MM.1S (cell line): ENCODE results near the gene MFNG.

ENCODE experiments used
- DNase-seq: peaks from one replicate; pipeline ENCODE4 v3.0.0-alpha.2; 2015
- H2AFZ ChIP-seq: fragments of 300-600 bp; sonication (generic); 2 replicates; pipeline ENCODE4 v1.6.0; 2016; ENCODE audit warnings: antibody characterized with exemption, low read length
- H3F3A ChIP-seq: fragments of 300-600 bp; sonication (generic); 2 replicates; pipeline ENCODE4 v1.6.1; 2016; ENCODE audit warnings: mild to moderate bottlenecking, antibody characterized with exemption, low read length, moderate library complexity, mixed read lengths; ENCODE audit not compliant: insufficient read depth
- H3K27ac ChIP-seq: fragments of 300-600 bp; sonication (generic); 2 replicates; pipeline ENCODE4 v1.5.1; 2016; ENCODE audit warnings: mild to moderate bottlenecking, low read length
- H3K27me3 ChIP-seq: fragments of 300-600 bp; sonication (generic); replicated peaks from 2 replicates; pipeline ENCODE4 v1.6.0; 2016; ENCODE audit warnings: low read length; ENCODE audit not compliant: insufficient read depth
- H3K36me3 ChIP-seq: fragments of 300-600 bp; sonication (generic); replicated peaks from 2 replicates; pipeline ENCODE4 v1.6.1; 2016; ENCODE audit warnings: mild to moderate bottlenecking, low read length, mixed read lengths; ENCODE audit not compliant: insufficient read depth
- H3K4me1 ChIP-seq: fragments of 300-600 bp; sonication (generic); 2 replicates; pipeline ENCODE4 v1.6.1; 2016; ENCODE audit warnings: low read length, mixed read lengths
- H3K4me2 ChIP-seq: fragments of 300-600 bp; sonication (generic); 2 replicates; pipeline ENCODE4 v1.6.0; 2016; ENCODE audit warnings: low read depth, low read length
- H3K4me3 ChIP-seq: fragments of 300-600 bp; sonication (generic); 2 replicates; pipeline ENCODE4 v1.5.1; 2016; ENCODE audit warnings: low read length, mixed read lengths
- H3K79me2 ChIP-seq: fragments of 300-600 bp; sonication (generic); 2 replicates; pipeline ENCODE4 v1.6.1; 2016; ENCODE audit warnings: mixed run types, low read length, mixed read lengths
- H3K9ac ChIP-seq: fragments of 300-600 bp; sonication (generic); 2 replicates; pipeline ENCODE4 v1.6.1; 2016; ENCODE audit warnings: low read length, mixed read lengths
- H3K9me2 ChIP-seq: fragments of 300-600 bp; sonication (generic); replicated peaks from 2 replicates; pipeline ENCODE4 v1.6.1; 2016; ENCODE audit warnings: mild to moderate bottlenecking, low read length, mixed read lengths; ENCODE audit not compliant: insufficient read depth
- H3K9me3 ChIP-seq: fragments of 300-600 bp; sonication (generic); replicated peaks from 2 replicates; pipeline ENCODE4 v1.6.1; 2016; ENCODE audit warnings: mild to moderate bottlenecking, low read length, mixed read lengths; ENCODE audit not compliant: insufficient read depth
- H4K20me1 ChIP-seq: fragments of 300-600 bp; sonication (generic); 2 replicates; pipeline ENCODE4 v1.6.1; 2016; ENCODE audit warnings: mild to moderate bottlenecking, low read length, moderate library complexity, mixed read lengths; ENCODE audit not compliant: insufficient read depth
- EZH2 ChIP-seq: fragments of 300-600 bp; sonication (generic); optimal IDR thresholded peaks from 2 replicates; pipeline ENCODE3; 2017; ENCODE audit warnings: low read depth, mild to moderate bottlenecking, antibody characterized with exemption, low read length, mixed read lengths
- EZH2phosphoT487 ChIP-seq: fragments of 300-600 bp; sonication (generic); IDR thresholded peaks from 2 replicates; pipeline ENCODE4 v1.6.1; 2018; ENCODE audit warnings: antibody characterized with exemption, low read length
- TF ChIP-seq, protein P1 (sequence below): fragments of 300-600 bp; sonication (generic); IDR thresholded peaks from 2 replicates; pipeline ENCODE4 v1.5.1; 2016; ENCODE audit warnings: antibody characterized with exemption, low read length, mixed read lengths

MFNG gene

DNA sequence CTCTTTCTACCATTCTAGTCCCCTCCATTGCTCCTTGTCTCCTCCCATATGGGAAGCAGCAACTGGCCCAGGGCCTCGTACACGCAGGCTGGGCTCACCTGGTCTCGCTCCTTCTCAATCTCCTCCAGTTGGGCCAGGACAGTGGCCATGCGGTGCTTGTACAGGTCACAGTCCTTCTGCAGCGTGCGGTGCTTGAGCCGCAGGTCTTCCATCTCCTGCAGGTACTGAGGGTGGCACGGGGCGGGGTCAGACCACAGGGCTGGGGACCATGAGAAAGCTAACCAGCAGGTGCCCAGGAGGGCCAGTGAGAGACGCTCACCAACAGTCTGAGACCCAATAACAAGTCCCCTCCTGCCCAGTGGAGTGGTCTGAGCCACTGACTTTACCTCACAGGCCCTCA is 21.5 kb upstream of the MFNG start:
- Histone ChIP-seq H3K36me3 (no peaks in the 10 kb centered on the region), H3K9ac (no peak overlapping the region), H4K20me1 (no peaks in the 10 kb centered on the region), H3K4me1 (no peaks in the 10 kb centered on the region), H3K4me2 (no peak overlapping the region), H3K4me3 (no peak overlapping the region), H3K27me3 (peaks cover 35% of the 10 kb centered on the region), H2AFZ (no peak overlapping the region), H3K9me3 (no peaks in the 10 kb centered on the region), H3K79me2 (no peaks in the 10 kb centered on the region), H3K27ac (no peak overlapping the region), H3F3A (no peaks in the 10 kb centered on the region), H3K9me2 (no peaks in the 10 kb centered on the region)
- no peak for DNase-seq
- TF ChIP-seq, protein P1, sequence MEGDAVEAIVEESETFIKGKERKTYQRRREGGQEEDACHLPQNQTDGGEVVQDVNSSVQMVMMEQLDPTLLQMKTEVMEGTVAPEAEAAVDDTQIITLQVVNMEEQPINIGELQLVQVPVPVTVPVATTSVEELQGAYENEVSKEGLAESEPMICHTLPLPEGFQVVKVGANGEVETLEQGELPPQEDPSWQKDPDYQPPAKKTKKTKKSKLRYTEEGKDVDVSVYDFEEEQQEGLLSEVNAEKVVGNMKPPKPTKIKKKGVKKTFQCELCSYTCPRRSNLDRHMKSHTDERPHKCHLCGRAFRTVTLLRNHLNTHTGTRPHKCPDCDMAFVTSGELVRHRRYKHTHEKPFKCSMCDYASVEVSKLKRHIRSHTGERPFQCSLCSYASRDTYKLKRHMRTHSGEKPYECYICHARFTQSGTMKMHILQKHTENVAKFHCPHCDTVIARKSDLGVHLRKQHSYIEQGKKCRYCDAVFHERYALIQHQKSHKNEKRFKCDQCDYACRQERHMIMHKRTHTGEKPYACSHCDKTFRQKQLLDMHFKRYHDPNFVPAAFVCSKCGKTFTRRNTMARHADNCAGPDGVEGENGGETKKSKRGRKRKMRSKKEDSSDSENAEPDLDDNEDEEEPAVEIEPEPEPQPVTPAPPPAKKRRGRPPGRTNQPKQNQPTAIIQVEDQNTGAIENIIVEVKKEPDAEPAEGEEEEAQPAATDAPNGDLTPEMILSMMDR, result no peak
- TF ChIP-seq EZH2phosphoT487 (no peak), EZH2 (no peak)

- Histone ChIP-seq H3K9me2 (no peaks in the 10 kb centered on the region), H3K79me2 (no peaks in the 10 kb centered on the region), H3K36me3 (no peaks in the 10 kb centered on the region), H3K4me3 (no peak overlapping the region), H2AFZ (no peak overlapping the region), H3K27ac (no peak overlapping the region), H3F3A (no peaks in the 10 kb centered on the region), H3K4me2 (no peak overlapping the region), H3K9me3 (no peaks in the 10 kb centered on the region), H3K9ac (no peak overlapping the region), H4K20me1 (no peaks in the 10 kb centered on the region), H3K4me1 (no peaks in the 10 kb centered on the region), H3K27me3 (peaks cover 28% of the 10 kb centered on the region)
- no peak for DNase-seq
- TF ChIP-seq, protein P1, result no peak
- no peak for TF ChIP-seq EZH2
- no peak for TF ChIP-seq EZH2phosphoT487
Measured at GRCh38 chr22:37505989-37506388, 19.8 kb upstream of the MFNG start.

DNA sequence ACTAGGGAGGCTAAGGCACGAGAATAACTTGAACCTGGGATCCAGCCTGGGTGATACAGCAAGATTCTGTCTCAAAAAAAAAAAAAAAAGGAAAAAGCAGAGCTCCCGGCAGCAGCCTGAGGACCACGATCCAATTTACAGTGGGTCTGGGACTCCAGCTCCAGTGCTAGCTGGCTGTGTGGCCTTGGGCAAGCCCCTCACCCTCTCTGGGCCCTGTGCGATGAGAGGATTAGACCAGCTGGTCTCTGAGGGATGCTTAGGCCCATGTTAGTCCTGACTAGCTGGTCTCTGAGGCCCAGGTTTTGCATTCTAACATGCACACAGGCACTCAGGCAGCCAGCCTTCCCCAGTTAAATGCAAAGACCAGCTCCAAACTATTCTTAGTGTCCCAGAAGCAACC is 19.4 kb upstream of the MFNG start:
- Histone ChIP-seq H3K4me1 (no peaks in the 10 kb centered on the region), H3K27me3 (peaks cover 30% of the 10 kb centered on the region), H3K9me3 (no peaks in the 10 kb centered on the region), H3K4me2 (no peak overlapping the region), H3K9me2 (no peaks in the 10 kb centered on the region), H3K36me3 (no peaks in the 10 kb centered on the region), H2AFZ (no peak overlapping the region), H3K9ac (no peak overlapping the region), H3K79me2 (no peaks in the 10 kb centered on the region), H3K4me3 (no peak overlapping the region), H3F3A (no peaks in the 10 kb centered on the region), H3K27ac (no peak overlapping the region), H4K20me1 (no peaks in the 10 kb centered on the region)
- DNase-seq, result no peak
- TF ChIP-seq, protein P1, result no peak
- TF ChIP-seq EZH2 (no peak), EZH2phosphoT487 (no peak)
